ENCODE measurements around the gene TMEM182.

DNA sequence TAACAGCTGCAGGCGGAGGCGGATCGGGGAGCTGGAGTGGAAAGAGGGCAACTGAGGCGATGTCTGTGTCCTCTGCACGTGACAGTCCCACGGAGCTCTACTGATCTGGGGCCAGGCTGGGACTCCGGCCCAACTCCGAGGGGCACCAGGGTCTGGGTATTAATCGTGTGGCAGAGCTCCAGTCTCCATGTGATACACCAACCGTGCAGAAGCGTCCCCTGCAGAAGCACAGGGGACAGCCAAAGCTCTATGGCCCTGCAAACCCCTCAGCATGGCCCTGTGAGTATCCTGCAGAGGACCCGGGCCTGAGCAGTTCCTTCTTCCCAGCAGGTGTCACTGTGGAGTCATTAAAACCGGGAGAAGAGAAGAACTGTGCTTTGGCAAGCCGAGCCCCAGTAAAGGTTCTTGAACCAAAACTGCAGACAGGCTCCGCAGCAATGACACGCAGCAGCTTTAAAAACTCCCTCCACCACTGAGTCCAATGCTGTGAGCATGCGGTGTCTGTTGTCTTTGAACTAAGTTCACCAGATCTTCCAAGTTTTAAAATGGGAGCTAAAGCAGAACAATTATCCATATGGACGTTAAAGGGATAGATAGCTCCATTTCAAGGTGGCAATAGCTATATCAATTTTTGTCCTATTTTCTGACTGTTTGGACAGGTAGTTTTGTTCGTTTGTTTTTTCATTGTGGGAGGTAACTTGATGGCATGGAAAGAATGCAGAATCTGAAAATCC lies 79.4 kb downstream of the TMEM182 start:
- TF ChIP-seq, protein P1, sequence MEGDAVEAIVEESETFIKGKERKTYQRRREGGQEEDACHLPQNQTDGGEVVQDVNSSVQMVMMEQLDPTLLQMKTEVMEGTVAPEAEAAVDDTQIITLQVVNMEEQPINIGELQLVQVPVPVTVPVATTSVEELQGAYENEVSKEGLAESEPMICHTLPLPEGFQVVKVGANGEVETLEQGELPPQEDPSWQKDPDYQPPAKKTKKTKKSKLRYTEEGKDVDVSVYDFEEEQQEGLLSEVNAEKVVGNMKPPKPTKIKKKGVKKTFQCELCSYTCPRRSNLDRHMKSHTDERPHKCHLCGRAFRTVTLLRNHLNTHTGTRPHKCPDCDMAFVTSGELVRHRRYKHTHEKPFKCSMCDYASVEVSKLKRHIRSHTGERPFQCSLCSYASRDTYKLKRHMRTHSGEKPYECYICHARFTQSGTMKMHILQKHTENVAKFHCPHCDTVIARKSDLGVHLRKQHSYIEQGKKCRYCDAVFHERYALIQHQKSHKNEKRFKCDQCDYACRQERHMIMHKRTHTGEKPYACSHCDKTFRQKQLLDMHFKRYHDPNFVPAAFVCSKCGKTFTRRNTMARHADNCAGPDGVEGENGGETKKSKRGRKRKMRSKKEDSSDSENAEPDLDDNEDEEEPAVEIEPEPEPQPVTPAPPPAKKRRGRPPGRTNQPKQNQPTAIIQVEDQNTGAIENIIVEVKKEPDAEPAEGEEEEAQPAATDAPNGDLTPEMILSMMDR (IDR thresholded peaks at IDR 0.05): peak in 4 of 5 experiments; percentile 8 to 29 (median 24)
- no peak for TF ChIP-seq EP300 (IDR thresholded peaks at IDR 0.05)
- no peak for TF ChIP-seq POLR2A (IDR thresholded peaks at IDR 0.05)

All from tibial nerve (tissue), 4 donors.